ENCODE results near the gene ANKRD42.
A peak's percentile ranks its signal among the peaks of the same experiment; 100 is the strongest.
"Not testable (repeated sequence)": the region's sequence is repeated elsewhere in the genome, so short reads cannot be mapped to it uniquely, and the experiment has no call there.

The ANKRD42 gene

GRCh38 chr11:83172551-83172950, 21.0 kb upstream of the ANKRD42 start:
- no peak for DNase-seq (ENCODE audit: low read depth in 3 of 3)

- DNase-seq (ENCODE audit: low read depth in 3 of 3): no peak
Measured at GRCh38 chr11:83174008-83174407, 19.5 kb upstream of the ANKRD42 start.

- DNase-seq (ENCODE audit: low read depth in 3 of 3): no peak
Measured at GRCh38 chr11:83175815-83176214, 17.7 kb upstream of the ANKRD42 start.

- no peak for DNase-seq (ENCODE audit: low read depth in 3 of 3)
Measured at GRCh38 chr11:83181815-83182214, 11.7 kb upstream of the ANKRD42 start.

- no peak for DNase-seq (ENCODE audit: low read depth in 3 of 3)
Measured at GRCh38 chr11:83185767-83186166, 7.7 kb upstream of the ANKRD42 start.

GRCh38 chr11:83187465-83187864, 6.0 kb upstream of the ANKRD42 start:
- DNase-seq (ENCODE audit: low read depth in 3 of 3): no peak

- no peak for DNase-seq (ENCODE audit: low read depth in 3 of 3)
Measured at GRCh38 chr11:83191491-83191890, 2.0 kb upstream of the ANKRD42 start.

GRCh38 chr11:83191986-83192385, 1.5 kb upstream of the ANKRD42 start:
- no peak for DNase-seq (ENCODE audit: low read depth in 3 of 3)

- no peak for DNase-seq (ENCODE audit: low read depth in 3 of 3)
Measured at GRCh38 chr11:83192606-83193245, 786 bp upstream of the ANKRD42 start.

- peak; percentile 12 to 46 (median 31) for DNase-seq (ENCODE audit: low read depth in 3 of 3)
Measured at GRCh38 chr11:83194281-83195142, 1.0 kb downstream of the ANKRD42 start.

- no peak for DNase-seq (ENCODE audit: low read depth in 3 of 3)
Measured at GRCh38 chr11:83195143-83195466, 1.6 kb downstream of the ANKRD42 start.

- DNase-seq (ENCODE audit: low read depth in 3 of 3): no peak
Measured at GRCh38 chr11:83195649-83196048, 2.1 kb downstream of the ANKRD42 start.

- DNase-seq (ENCODE audit: low read depth in 3 of 3): no peak
Measured at GRCh38 chr11:83200035-83200434, 6.5 kb downstream of the ANKRD42 start.

- DNase-seq (ENCODE audit: low read depth in 3 of 3): no peak
Measured at GRCh38 chr11:83205608-83206185, 12.2 kb downstream of the ANKRD42 start.

- DNase-seq (ENCODE audit: low read depth in 3 of 3): no peak
Measured at GRCh38 chr11:83206221-83206620, 12.7 kb downstream of the ANKRD42 start.

- not testable (repeated sequence) for DNase-seq (ENCODE audit: low read depth in 3 of 3)
Measured at GRCh38 chr11:83206771-83207382, 13.4 kb downstream of the ANKRD42 start.

- DNase-seq (ENCODE audit: low read depth in 3 of 3): no peak
Measured at GRCh38 chr11:83219095-83219494, 25.6 kb downstream of the ANKRD42 start.

GRCh38 chr11:83220260-83220659, 26.7 kb downstream of the ANKRD42 start:
- DNase-seq (ENCODE audit: low read depth in 3 of 3): no peak

GRCh38 chr11:83221694-83222093, 28.2 kb downstream of the ANKRD42 start:
- DNase-seq (ENCODE audit: low read depth in 3 of 3): no peak

GRCh38 chr11:83222499-83222898, 29.0 kb downstream of the ANKRD42 start:
- no peak for DNase-seq (ENCODE audit: low read depth in 3 of 3)

GRCh38 chr11:83223457-83223856, 29.9 kb downstream of the ANKRD42 start:
- no peak for DNase-seq (ENCODE audit: low read depth in 3 of 3)

- DNase-seq (ENCODE audit: low read depth in 3 of 3): no peak
Measured at GRCh38 chr11:83235825-83236224, 42.3 kb downstream of the ANKRD42 start.

GRCh38 chr11:83238111-83238510, 44.6 kb downstream of the ANKRD42 start:
- no peak for DNase-seq (ENCODE audit: low read depth in 3 of 3)

Data from stimulated activated CD4-positive, alpha-beta T cell treated with anti-CD3 and anti-CD28 coated beads, TNF-alpha, amount 100 ng/mL, for 24 hours (primary cell).